ENCODE data around the gene GEMIN8. TPM values are rescaled to one million over a fixed set of nuclear protein-coding genes. Genes with fewer than 3 reads are reported as not detected.

The GEMIN8 gene
- total RNA-seq (1 to 10 TPM; 8.0 to 9.6 (median 8.9) TPM), polyA plus RNA-seq (11.1 TPM)
- long read RNA-seq, donor 1, partial matches to known transcripts = 13 of 19 reads
- long read RNA-seq, donor 1, other reads (novel, unspliced or antisense) = 3 of 19 reads
- long read RNA-seq, donor 2, partial matches to known transcripts = 3 of 6 reads
- long read RNA-seq, donor 2, other reads (novel, unspliced or antisense) = 1 of 6 reads
- long read RNA-seq, donor 3, partial matches to known transcripts = 6 of 29 reads
- long read RNA-seq, donor 3, other reads (novel, unspliced or antisense) = 21 of 29 reads
- long read RNA-seq, donor 4, partial matches to known transcripts = 0 of 9 reads
- long read RNA-seq, donor 4, other reads (novel, unspliced or antisense) = 8 of 9 reads

- DNase-seq (peak; percentile 92 to 96 (median 95)), ATAC-seq (peak; percentile 99)
- WGBS = under 1% methylated on average over 64 of the region's 67 CpGs
- peaks cover 4% of the 10 kb centered on the region for H3K4me1 ChIP-seq (ENCODE audit: control insufficient read depth, insufficient read depth, low read length)
- no peaks in the 10 kb centered on the region for H3K9me3 ChIP-seq (ENCODE audit: control insufficient read depth, low read length)
- H3K4me3 ChIP-seq (ENCODE audit: low read length) = peak within 1 kb of the TSS; percentile 85
- H3K27ac ChIP-seq (ENCODE audit: low read length) = peak within 1 kb of the TSS; percentile 89
- intact Hi-C loops (cut with DNase I) = loop anchor here (5.0 to 10.0 kb wide), 5 partner anchors 275 to 525 kb away; partner anchors contain the start of gene TCEANC (in 2 of the 4)
- H3K27me3 ChIP-seq (ENCODE audit: control insufficient read depth, insufficient read depth) = no peaks in the 10 kb centered on the region
These were observed at the start of gene GEMIN8 for GRCh38 chrX:14029425-14030173. TSS of gene GEMIN8 (minus strand) at chrX:14029892. CDS start at chrX:14021478, 8,414 bp downstream.

GRCh38 chrX:14076639-14077038 lies 46.9 kb upstream of the GEMIN8 start:
- ATAC-seq (no peak), DNase-seq (no peak)
- intact Hi-C loops (cut with DNase I) = no loop called here
- H3K4me3 ChIP-seq (ENCODE audit: low read length) = no peak overlapping the region
- H3K27ac ChIP-seq (ENCODE audit: low read length) = no peak overlapping the region
- no peaks in the 10 kb centered on the region for H3K9me3 ChIP-seq (ENCODE audit: control insufficient read depth, low read length)
- no peaks in the 10 kb centered on the region for H3K27me3 ChIP-seq (ENCODE audit: control insufficient read depth, insufficient read depth)
- no peaks in the 10 kb centered on the region for H3K4me1 ChIP-seq (ENCODE audit: control insufficient read depth, insufficient read depth, low read length)

- Histone ChIP-seq H3K9me3 (ENCODE audit: control insufficient read depth, low read length) (no peaks in the 10 kb centered on the region), H3K27me3 (ENCODE audit: control insufficient read depth, insufficient read depth) (no peaks in the 10 kb centered on the region), H3K27ac (ENCODE audit: low read length) (no peak overlapping the region), H3K4me3 (ENCODE audit: low read length) (no peak overlapping the region), H3K4me1 (ENCODE audit: control insufficient read depth, insufficient read depth, low read length) (no peaks in the 10 kb centered on the region)
- intact Hi-C loops (cut with DNase I) = no loop called here
- no peak for ATAC-seq
- no peak for DNase-seq
These were observed 43.9 kb upstream of the GEMIN8 start for GRCh38 chrX:14073556-14073955.

- H3K4me3 ChIP-seq (ENCODE audit: low read length) = no peak overlapping the region
- H3K9me3 ChIP-seq (ENCODE audit: control insufficient read depth, low read length) = no peaks in the 10 kb centered on the region
- 38% methylated on average over 1 of the region's 1 CpG for WGBS
- intact Hi-C loops (cut with DNase I) = no loop called here
- ATAC-seq (no peak), DNase-seq (no peak)
- H3K4me1 ChIP-seq (ENCODE audit: control insufficient read depth, insufficient read depth, low read length) = no peaks in the 10 kb centered on the region
- no peak overlapping the region for H3K27ac ChIP-seq (ENCODE audit: low read length)
- H3K27me3 ChIP-seq (ENCODE audit: control insufficient read depth, insufficient read depth) = no peaks in the 10 kb centered on the region
These were observed 43.4 kb upstream of the GEMIN8 start for GRCh38 chrX:14073071-14073470.

- 91% methylated on average over 21 of the region's 21 CpGs for WGBS
- H3K4me3 ChIP-seq (ENCODE audit: low read length) = no peak overlapping the region
- ATAC-seq = no peak
- no peaks in the 10 kb centered on the region for H3K27me3 ChIP-seq (ENCODE audit: control insufficient read depth, insufficient read depth)
- H3K9me3 ChIP-seq (ENCODE audit: control insufficient read depth, low read length) = no peaks in the 10 kb centered on the region
- H3K27ac ChIP-seq (ENCODE audit: low read length) = no peak overlapping the region
- no peaks in the 10 kb centered on the region for H3K4me1 ChIP-seq (ENCODE audit: control insufficient read depth, insufficient read depth, low read length)
- intact Hi-C loops (cut with DNase I) = no loop called here
- DNase-seq = peak; percentile 9 to 32 (median 26)
These were observed 36.1 kb upstream of the GEMIN8 start for GRCh38 chrX:14065800-14066199.

GRCh38 chrX:14064626-14065432 lies 35.1 kb upstream of the GEMIN8 start:
- H3K4me3 ChIP-seq (ENCODE audit: low read length) = no peak overlapping the region
- DNase-seq = no peak
- intact Hi-C loops (cut with DNase I) = no loop called here
- H3K9me3 ChIP-seq (ENCODE audit: control insufficient read depth, low read length) = no peaks in the 10 kb centered on the region
- H3K27ac ChIP-seq (ENCODE audit: low read length) = no peak overlapping the region
- no peak for ATAC-seq
- no peaks in the 10 kb centered on the region for H3K4me1 ChIP-seq (ENCODE audit: control insufficient read depth, insufficient read depth, low read length)
- WGBS = 62% methylated on average over 19 of the region's 19 CpGs
- no peaks in the 10 kb centered on the region for H3K27me3 ChIP-seq (ENCODE audit: control insufficient read depth, insufficient read depth)

- WGBS = 92% methylated on average over 1 of the region's 1 CpG
These were observed 32.8 kb upstream of the GEMIN8 start for GRCh38 chrX:14062524-14062923.

GRCh38 chrX:14056206-14056605 lies 26.5 kb upstream of the GEMIN8 start:
- H3K9me3 ChIP-seq (ENCODE audit: control insufficient read depth, low read length) = no peaks in the 10 kb centered on the region
- ATAC-seq (no peak), DNase-seq (no peak)
- no peak overlapping the region for H3K27ac ChIP-seq (ENCODE audit: low read length)
- 81% methylated on average over 1 of the region's 1 CpG for WGBS
- no peaks in the 10 kb centered on the region for H3K27me3 ChIP-seq (ENCODE audit: control insufficient read depth, insufficient read depth)
- H3K4me3 ChIP-seq (ENCODE audit: low read length) = no peak overlapping the region
- H3K4me1 ChIP-seq (ENCODE audit: control insufficient read depth, insufficient read depth, low read length) = no peaks in the 10 kb centered on the region
- intact Hi-C loops (cut with DNase I) = no loop called here

More at GRCh38 chrX:14062524-14062923, 32.8 kb upstream of the GEMIN8 start:
- intact Hi-C loops (cut with DNase I) = no loop called here
- Histone ChIP-seq H3K27me3 (ENCODE audit: control insufficient read depth, insufficient read depth) (no peaks in the 10 kb centered on the region), H3K27ac (ENCODE audit: low read length) (no peak overlapping the region), H3K4me3 (ENCODE audit: low read length) (no peak overlapping the region), H3K4me1 (ENCODE audit: control insufficient read depth, insufficient read depth, low read length) (no peaks in the 10 kb centered on the region), H3K9me3 (ENCODE audit: control insufficient read depth, low read length) (no peaks in the 10 kb centered on the region)
- no peak for ATAC-seq
- no peak for DNase-seq

GRCh38 chrX:14051416-14051815 lies 21.7 kb upstream of the GEMIN8 start:
- Histone ChIP-seq H3K9me3 (ENCODE audit: control insufficient read depth, low read length) (no peaks in the 10 kb centered on the region), H3K4me1 (ENCODE audit: control insufficient read depth, insufficient read depth, low read length) (no peaks in the 10 kb centered on the region), H3K27me3 (ENCODE audit: control insufficient read depth, insufficient read depth) (no peaks in the 10 kb centered on the region), H3K4me3 (ENCODE audit: low read length) (no peak overlapping the region), H3K27ac (ENCODE audit: low read length) (no peak overlapping the region)
- DNase-seq (no peak), ATAC-seq (no peak)
- 58% methylated on average over 5 of the region's 5 CpGs for WGBS
- intact Hi-C loops (cut with DNase I) = no loop called here

GRCh38 chrX:14050709-14051108 lies 21.0 kb upstream of the GEMIN8 start:
- Histone ChIP-seq H3K27ac (ENCODE audit: low read length) (no peak overlapping the region), H3K27me3 (ENCODE audit: control insufficient read depth, insufficient read depth) (no peaks in the 10 kb centered on the region), H3K4me3 (ENCODE audit: low read length) (no peak overlapping the region), H3K9me3 (ENCODE audit: control insufficient read depth, low read length) (no peaks in the 10 kb centered on the region), H3K4me1 (ENCODE audit: control insufficient read depth, insufficient read depth, low read length) (no peaks in the 10 kb centered on the region)
- no peak for ATAC-seq
- DNase-seq = no peak
- intact Hi-C loops (cut with DNase I) = no loop called here
- WGBS = 38% methylated on average over 1 of the region's 1 CpG

- ATAC-seq = no peak
- no peak for DNase-seq
- intact Hi-C loops (cut with DNase I) = loop anchor here in 3 of 4 donors (5.0 to 10.0 kb wide), 3 partner anchors 1102 to 1202 kb away; no protein-coding TSS in a partner anchor
- H3K27ac ChIP-seq (ENCODE audit: low read length) = no peak overlapping the region
- no peaks in the 10 kb centered on the region for H3K9me3 ChIP-seq (ENCODE audit: control insufficient read depth, low read length)
- H3K4me3 ChIP-seq (ENCODE audit: low read length) = no peak overlapping the region
- H3K4me1 ChIP-seq (ENCODE audit: control insufficient read depth, insufficient read depth, low read length) = no peaks in the 10 kb centered on the region
- no peaks in the 10 kb centered on the region for H3K27me3 ChIP-seq (ENCODE audit: control insufficient read depth, insufficient read depth)
These were observed 13.5 kb upstream of the GEMIN8 start for GRCh38 chrX:14043209-14043608.

All from right cardiac atrium (tissue), 5 donors.